NCI-H345 treated with DMSO at 0.1 percent for 48 hours (cell line): ENCODE results near the gene CFAP251.
"Not testable (repeated sequence)": the region's sequence is repeated elsewhere in the genome, so short reads cannot be mapped to it uniquely, and the experiment has no call there.

Experiments used
- DNase-seq: peaks from one replicate; lab custom pipeline; 2025; ENCODE audit not compliant: unreplicated experiment; lab: John Stamatoyannopoulos, UW

Gene CFAP251

DNA sequence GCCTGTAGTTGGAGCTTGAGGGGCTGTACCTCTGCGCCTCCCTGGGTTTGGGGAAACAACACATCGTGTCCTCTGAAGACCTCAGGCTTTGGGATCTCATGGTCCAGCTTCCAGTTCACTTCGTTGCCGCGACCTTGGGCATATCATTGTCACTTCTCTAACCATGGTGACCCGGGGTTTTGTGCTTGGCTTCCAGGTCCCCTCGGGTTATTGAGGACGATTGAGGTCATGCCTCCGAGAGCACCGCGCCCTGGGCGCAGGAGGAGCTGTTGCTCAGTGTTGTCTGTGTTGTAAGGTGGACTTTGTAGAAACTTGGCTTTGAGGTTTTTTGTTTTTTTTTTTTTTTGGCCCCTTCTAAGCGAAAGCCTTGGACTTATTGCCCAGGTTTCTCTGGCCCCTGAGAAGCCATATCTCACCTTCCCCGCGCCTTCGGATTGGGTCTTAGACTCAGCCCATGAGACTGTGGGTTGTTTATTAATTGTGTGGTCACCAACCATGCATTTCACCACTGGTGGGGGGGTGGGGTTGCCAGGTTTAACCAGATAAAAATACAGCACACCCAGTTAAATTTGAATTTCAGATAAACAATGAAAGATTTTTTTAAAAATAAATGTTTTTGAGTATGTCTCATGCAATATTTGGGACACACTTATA, 105.9 kb downstream of the CFAP251 start:
- no peak for DNase-seq

DNA sequence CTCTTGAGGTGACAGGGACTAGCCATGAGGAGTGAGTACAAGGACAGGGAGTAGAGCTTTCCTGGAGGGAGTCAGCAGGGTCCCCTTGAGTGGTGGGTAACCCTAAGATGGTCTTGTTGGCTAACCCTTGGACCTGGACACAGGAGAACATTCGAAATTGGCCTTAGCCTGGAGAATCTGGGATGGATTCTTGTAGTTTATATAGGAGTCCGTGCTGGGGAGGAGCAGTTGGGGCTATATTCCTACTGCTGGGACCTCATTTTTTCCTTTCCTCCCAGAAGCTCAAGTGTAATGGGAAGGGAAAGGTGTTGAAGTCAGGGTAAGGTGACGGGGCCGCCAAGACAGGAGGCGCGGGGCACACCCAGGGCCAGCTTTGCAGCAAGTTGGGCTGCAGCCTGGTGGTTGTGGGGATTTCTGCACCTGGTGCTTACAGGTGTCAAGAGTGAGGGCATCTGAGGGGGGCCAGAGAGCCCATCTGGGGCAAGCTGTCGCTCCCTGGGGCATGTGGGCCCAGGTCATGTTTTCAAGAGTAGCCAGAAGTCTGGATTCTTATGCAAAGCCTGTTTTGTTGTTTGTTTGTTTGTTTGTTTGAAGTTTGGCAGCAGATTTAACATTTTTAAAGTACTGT, 108.4 kb downstream of the CFAP251 start:
- DNase-seq: no peak

GRCh38 chr12:122028165-122028904, 109.9 kb downstream of the CFAP251 start:
- DNase-seq: peak; percentile 11

GRCh38 chr12:122028905-122029560, 110.6 kb downstream of the CFAP251 start:
- no peak for DNase-seq

- DNase-seq: no peak
These were observed 111.4 kb downstream of the CFAP251 start for GRCh38 chr12:122029620-122030423.

- no peak for DNase-seq
These were observed 112.1 kb downstream of the CFAP251 start for GRCh38 chr12:122030424-122031035.

GRCh38 chr12:122031342-122032216, 113.2 kb downstream of the CFAP251 start:
- no peak for DNase-seq

DNA sequence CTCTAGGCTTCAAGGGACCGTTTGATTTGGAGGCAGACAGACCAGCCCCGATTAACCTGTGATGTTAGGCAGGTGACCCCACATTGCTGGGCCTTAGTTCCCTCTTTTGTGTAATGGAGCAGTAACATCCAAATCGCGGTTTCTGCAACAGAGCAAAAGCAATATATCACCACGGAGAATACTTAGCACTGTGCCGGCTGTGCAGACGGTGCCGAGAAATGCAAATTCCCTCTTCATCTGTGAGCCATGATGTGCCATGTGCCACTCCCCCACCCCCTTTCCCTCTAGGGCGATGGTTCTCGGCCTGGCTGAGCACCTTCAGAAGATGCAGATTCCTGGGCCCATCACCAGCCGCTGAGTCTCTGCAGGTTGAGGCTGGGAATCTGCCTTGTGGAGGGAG, 114.2 kb downstream of the CFAP251 start:
- no peak for DNase-seq

DNA sequence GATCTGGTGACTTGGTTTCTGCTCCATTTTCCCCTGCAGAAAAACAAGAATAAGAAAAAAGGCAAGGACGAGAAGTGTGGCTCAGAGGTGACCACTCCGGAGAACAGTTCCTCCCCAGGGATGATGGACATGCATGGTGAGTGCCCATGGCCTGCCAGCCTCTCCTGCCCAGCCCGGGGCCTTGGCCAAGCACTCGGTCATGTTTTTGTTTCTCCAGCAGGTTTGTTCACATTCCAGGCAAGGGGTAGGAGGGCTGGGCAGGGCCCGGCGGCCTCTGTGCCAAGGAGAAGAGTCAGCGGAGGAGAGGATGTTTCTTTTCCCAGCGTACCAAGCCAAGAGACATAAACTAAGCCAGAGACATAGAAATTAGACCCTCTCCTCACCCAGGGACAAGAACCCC, 116.9 kb downstream of the CFAP251 start:
- DNase-seq: no peak

- no peak for DNase-seq
These were observed 117.8 kb downstream of the CFAP251 start for GRCh38 chr12:122036153-122036552.

DNA sequence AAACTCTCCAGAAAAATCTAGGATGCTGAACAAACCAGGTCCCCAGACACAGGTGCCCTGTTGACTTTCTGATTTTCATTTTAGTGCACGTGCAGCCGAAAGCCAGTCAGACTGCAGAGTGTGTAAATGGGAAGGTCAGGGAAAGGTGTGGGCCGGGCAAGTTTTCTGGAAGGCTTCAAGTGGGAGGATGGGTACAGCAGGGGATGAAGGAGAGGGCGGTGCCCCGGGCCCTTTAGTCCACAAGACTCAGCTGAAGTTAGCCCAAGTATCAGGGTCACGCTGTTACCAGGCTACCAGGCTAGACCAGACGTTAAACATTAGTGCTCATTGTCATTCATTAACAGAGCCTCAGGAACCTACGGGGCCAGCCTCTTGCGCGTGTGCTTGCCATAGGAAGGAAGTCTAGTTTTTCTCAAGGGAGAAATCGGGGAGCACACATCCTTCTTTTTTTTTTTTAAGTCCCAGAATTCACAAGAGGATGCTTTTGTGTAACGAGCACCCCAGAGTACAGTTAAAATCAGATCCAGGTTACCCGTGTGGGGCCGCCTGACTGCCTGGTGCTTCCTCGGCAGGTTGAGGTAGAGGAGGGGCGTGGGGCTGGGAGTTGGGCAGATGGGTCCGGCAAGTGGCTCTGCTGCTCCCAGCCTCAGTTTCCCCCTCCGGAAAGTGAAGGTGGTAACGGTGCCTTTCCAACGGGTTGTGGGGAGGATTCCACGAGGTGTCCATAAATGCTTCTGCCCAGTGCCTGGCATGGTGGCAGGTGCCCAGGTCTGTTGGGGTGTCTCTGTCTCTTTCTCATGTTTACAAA, 122.4 kb downstream of the CFAP251 start:
- DNase-seq: no peak

DNA sequence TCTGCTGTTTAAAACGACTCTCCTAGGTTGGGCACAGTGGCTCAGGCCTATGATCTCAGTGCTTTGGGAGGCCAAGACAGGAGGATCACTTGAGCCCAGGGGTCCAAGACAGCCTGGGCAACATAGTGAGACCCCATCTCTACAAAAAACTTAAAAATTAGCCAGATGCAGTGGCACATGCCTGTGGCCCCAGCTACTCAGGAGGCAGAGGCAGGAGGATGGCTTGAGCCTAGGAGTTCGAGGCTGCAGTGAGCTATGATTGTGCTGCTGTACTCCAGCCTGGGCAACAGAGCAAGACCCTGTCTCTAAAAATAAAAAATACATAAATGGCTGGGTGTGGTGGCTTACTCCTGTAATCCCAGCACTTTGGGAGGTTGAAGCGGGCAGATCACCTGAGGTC, 123.1 kb downstream of the CFAP251 start:
- not testable (repeated sequence) for DNase-seq

GRCh38 chr12:122042910-122043309, 124.5 kb downstream of the CFAP251 start:
- no peak for DNase-seq

DNA sequence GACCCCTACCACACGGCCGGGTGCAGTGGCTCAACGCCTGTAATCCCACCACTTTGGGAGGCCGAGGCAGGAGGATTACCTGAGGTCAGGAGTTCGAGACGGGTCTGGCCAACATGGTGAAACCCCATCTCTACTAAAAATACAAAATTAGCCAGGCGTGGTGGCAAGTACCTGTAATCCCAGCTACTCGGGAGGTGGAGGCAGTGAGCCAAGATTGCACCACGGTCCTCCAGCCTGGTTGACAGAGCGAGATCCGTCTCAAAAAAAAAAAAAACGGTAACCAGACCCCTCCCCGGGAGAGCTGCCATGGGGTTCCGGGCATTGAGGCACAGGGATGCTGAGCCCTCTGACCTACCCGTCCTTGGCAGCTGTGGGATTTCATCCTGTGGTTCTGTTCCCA, 125.1 kb downstream of the CFAP251 start:
- DNase-seq: no peak

- DNase-seq: no peak
These were observed 126.9 kb downstream of the CFAP251 start for GRCh38 chr12:122045262-122045661.

GRCh38 chr12:122046145-122046544, 127.8 kb downstream of the CFAP251 start:
- DNase-seq: no peak

- no peak for DNase-seq
These were observed 129.8 kb downstream of the CFAP251 start for GRCh38 chr12:122048151-122048550.

GRCh38 chr12:122049827-122050226, 131.4 kb downstream of the CFAP251 start:
- no peak for DNase-seq

DNA sequence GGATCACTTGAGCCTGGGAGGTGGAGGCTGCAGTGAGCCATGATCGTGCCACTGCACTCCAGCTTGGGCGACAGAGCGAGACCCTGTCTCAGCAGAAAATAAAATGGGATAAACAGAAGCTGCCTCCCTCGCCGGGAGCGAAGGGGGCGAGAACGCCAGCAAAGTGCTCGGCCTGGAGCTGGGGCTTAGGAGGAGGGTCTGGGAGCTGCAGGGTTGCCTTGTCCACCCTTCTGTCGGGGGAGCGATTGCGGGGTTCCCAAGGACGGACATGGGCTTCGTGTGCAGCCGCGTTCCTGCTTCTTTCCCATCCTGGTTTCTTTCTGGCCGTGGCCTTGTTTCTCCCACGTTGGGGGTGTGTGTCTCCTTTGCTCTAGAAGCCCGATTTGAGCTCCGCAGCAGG, 132.3 kb downstream of the CFAP251 start:
- DNase-seq: no peak
